Fibroblast of lung (primary cell): ENCODE data around the gene ZC3H13. TPM values are rescaled to one million over a fixed set of nuclear protein-coding genes. Genes with fewer than 3 reads are reported as not detected.

Experiments used
- DNase-seq, 2 donors: peaks; one replicate each; pipeline versions ENCODE4 v3.0.0 to v3.0.0-alpha.2; 2010; ENCODE audit warnings: low read depth in 2 of 2
- H2AFZ ChIP-seq: 2 replicates; pipeline ENCODE4 v1.5.1; 2012; ENCODE audit warnings: low read length, control low read depth, inconsistent platforms
- H3K27ac ChIP-seq: 2 replicates; pipeline ENCODE4 v1.5.1; 2011; ENCODE audit warnings: low read length, control low read depth; ENCODE audit not compliant: insufficient read depth
- H3K27me3 ChIP-seq: 2 replicates; pipeline ENCODE4 v1.5.1; 2011; ENCODE audit warnings: mild to moderate bottlenecking, low read length; ENCODE audit not compliant: control insufficient read depth, insufficient read depth
- H3K36me3 ChIP-seq: 2 replicates; pipeline ENCODE4 v1.5.1; 2011; ENCODE audit warnings: low read length; ENCODE audit not compliant: control insufficient read depth, insufficient read depth
- H3K4me1 ChIP-seq: 2 replicates; pipeline ENCODE4 v1.5.1; 2011; ENCODE audit warnings: low read length; ENCODE audit not compliant: control insufficient read depth, insufficient read depth; ENCODE audit errors: extremely low read depth
- H3K4me2 ChIP-seq: 2 replicates; pipeline ENCODE4 v1.5.1; 2011; ENCODE audit warnings: low read length, control low read depth; ENCODE audit not compliant: insufficient read depth; ENCODE audit errors: extremely low read depth
- H3K4me3 ChIP-seq, 4 experiments: fragments of 200-600 bp in 1 of 4; sonication (generic) in 1 of 4; replicated peaks in 1 of 4; 2 replicates each; pipeline ENCODE4 v1.5.1; 2011 to 2016; ENCODE audit warnings: low read length in 4 of 4, low read depth in 3 of 4, mild to moderate bottlenecking in 3 of 4, control low read depth in 2 of 4, inconsistent platforms in 1 of 4, mixed read lengths in 1 of 4; ENCODE audit not compliant: insufficient read depth in 1 of 4; ENCODE audit errors: control extremely low read depth in 1 of 4
- H3K79me2 ChIP-seq: 2 replicates; pipeline ENCODE4 v1.5.1; 2012; ENCODE audit warnings: mild to moderate bottlenecking, low read length, inconsistent platforms; ENCODE audit not compliant: control insufficient read depth, insufficient read depth
- H3K9ac ChIP-seq: 2 replicates; pipeline ENCODE4 v1.5.1; 2011; ENCODE audit warnings: mild to moderate bottlenecking, low read length, control low read depth; ENCODE audit not compliant: insufficient read depth
- H3K9me3 ChIP-seq: 2 replicates; pipeline ENCODE4 v1.5.1; 2012; ENCODE audit warnings: low read depth, low read length; ENCODE audit not compliant: control insufficient read depth, insufficient read depth
- H4K20me1 ChIP-seq: 2 replicates; pipeline ENCODE4 v1.5.1; 2011; ENCODE audit warnings: low read length; ENCODE audit not compliant: control insufficient read depth, insufficient read depth; ENCODE audit errors: extremely low read depth
- EZH2 ChIP-seq: IDR thresholded peaks from 2 replicates; pipeline ENCODE4 v1.5.1; 2012; ENCODE audit warnings: low read length, control low read depth, mild to moderate bottlenecking; ENCODE audit errors: missing control alignments
- polyA plus RNA-seq, 2 donors: library from polyadenylated mRNA; depleted of rRNA in 1 of 2; stranded (reverse) in 1 of 2; unstranded in 1 of 2; fragments of >200 nt; gene quantifications; 2 replicates each; pipeline ENCODE4 v1.2.1, GENCODE V29; 2011 to 2012; ENCODE audit warnings: missing spikeins in 1 of 2
- total RNA-seq: library from RNA; depleted of rRNA; stranded (reverse); fragments of >200 nt; gene quantifications from 2 replicates; pipeline ENCODE4 v1.2.1, GENCODE V29; 2014
- TF ChIP-seq, protein P1 (sequence below), 2 donors: IDR thresholded peaks in 1 of 2; conservative IDR thresholded peaks in 1 of 2; 1 replicate in 1 of 2; 2 replicates in 1 of 2; pipeline ENCODE4 v1.5.1; 2011 to 2012; ENCODE audit warnings: low read length in 2 of 2, control low read depth in 1 of 2, inconsistent platforms in 1 of 2, low read depth in 1 of 2, mild to moderate bottlenecking in 1 of 2

Gene ZC3H13
- total and polyA plus RNA-seq, 2 donors (not counting 1 experiment from before 2014, with no cell fraction given): 4.5 to 21.8 TPM

DNA sequence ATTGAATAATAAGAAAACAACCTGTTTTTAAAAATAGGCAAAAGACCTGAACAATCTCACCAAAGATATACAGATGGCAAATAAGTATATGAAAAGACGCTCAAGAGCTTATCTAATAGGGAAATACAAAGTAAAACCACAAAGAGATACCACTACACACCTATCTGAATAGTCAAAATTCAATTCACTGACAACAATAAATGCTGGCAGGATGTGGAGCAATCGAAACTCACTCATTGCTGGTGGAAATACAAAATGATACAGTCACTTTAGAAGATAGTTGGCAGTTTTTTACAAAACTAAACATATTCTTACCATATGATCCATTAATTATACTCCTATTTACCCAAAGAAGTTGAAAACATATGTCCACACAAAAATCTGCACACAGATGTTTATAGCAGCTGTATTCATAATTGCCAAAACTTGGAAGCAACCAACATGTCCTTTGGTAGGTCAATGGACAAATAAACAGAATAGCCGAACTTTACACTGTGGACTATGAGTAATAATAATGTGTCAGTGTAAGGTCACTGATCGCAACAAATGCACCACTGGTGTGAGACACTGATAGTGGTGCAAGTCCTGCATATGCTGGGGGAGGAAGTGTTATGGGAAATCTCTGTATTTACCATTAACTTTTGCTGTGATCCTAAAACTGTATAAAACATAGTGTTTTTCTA, 20.8 kb downstream of the ZC3H13 start:
- peak; percentile 5 to 91 for DNase-seq

DNA sequence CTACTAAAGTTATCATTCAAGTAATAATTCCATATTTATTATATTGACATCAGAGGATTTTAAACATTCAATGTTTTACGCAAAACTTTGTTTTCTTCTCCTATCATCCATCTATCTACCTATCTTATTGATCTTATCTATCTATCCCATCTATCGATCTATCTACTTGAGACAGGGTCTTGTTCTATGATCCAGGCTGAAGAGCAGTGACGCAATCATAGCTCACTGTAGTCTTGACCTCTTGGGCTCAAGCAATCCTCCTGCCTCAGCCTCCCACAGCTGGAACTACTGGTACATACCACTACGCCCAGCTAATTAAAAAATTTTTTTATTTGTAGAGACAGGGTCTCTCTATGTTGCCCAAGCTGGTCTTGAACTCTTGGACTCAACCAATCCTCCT, 27.4 kb downstream of the ZC3H13 start:
- no peaks in the 10 kb centered on the region for H3K27me3 ChIP-seq
- no peaks in the 10 kb centered on the region for H4K20me1 ChIP-seq
- H3K79me2 ChIP-seq: peaks cover 6% of the 10 kb centered on the region
- H3K4me3 ChIP-seq: no peak overlapping the region
- H3K4me1 ChIP-seq: no peaks in the 10 kb centered on the region
- TF ChIP-seq, protein P1, sequence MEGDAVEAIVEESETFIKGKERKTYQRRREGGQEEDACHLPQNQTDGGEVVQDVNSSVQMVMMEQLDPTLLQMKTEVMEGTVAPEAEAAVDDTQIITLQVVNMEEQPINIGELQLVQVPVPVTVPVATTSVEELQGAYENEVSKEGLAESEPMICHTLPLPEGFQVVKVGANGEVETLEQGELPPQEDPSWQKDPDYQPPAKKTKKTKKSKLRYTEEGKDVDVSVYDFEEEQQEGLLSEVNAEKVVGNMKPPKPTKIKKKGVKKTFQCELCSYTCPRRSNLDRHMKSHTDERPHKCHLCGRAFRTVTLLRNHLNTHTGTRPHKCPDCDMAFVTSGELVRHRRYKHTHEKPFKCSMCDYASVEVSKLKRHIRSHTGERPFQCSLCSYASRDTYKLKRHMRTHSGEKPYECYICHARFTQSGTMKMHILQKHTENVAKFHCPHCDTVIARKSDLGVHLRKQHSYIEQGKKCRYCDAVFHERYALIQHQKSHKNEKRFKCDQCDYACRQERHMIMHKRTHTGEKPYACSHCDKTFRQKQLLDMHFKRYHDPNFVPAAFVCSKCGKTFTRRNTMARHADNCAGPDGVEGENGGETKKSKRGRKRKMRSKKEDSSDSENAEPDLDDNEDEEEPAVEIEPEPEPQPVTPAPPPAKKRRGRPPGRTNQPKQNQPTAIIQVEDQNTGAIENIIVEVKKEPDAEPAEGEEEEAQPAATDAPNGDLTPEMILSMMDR (conservative IDR thresholded peaks at IDR 0.05 in 1 of 2, IDR thresholded peaks at IDR 0.05 in 1 of 2; ENCODE audit: low read depth in 1 of 2, low read length in 2 of 2): no peak
- no peak for TF ChIP-seq EZH2
- H3K9ac ChIP-seq: no peak overlapping the region
- no peak overlapping the region for H3K4me2 ChIP-seq
- no peaks in the 10 kb centered on the region for H3K36me3 ChIP-seq
- no peaks in the 10 kb centered on the region for H3K9me3 ChIP-seq
- DNase-seq: no peak
- no peak overlapping the region for H2AFZ ChIP-seq
- no peak overlapping the region for H3K27ac ChIP-seq

More for the DNA sequence above, 20.8 kb downstream of the ZC3H13 start:
- no peaks in the 10 kb centered on the region for H3K9me3 ChIP-seq
- H3K27me3 ChIP-seq: no peaks in the 10 kb centered on the region
- H3K4me2 ChIP-seq: no peak overlapping the region
- peaks cover 2% of the 10 kb centered on the region for H3K4me1 ChIP-seq
- no peaks in the 10 kb centered on the region for H3K36me3 ChIP-seq
- H3K79me2 ChIP-seq: peaks cover 9% of the 10 kb centered on the region
- peaks cover 1% of the 10 kb centered on the region for H4K20me1 ChIP-seq
- H2AFZ ChIP-seq: no peak overlapping the region
- H3K27ac ChIP-seq: no peak overlapping the region
- no peak overlapping the region for H3K9ac ChIP-seq
- TF ChIP-seq, protein P1 (conservative IDR thresholded peaks at IDR 0.05 in 1 of 2, IDR thresholded peaks at IDR 0.05 in 1 of 2; ENCODE audit: low read depth in 1 of 2, low read length in 2 of 2): no peak
- no peak for TF ChIP-seq EZH2
- H3K4me3 ChIP-seq: no peak overlapping the region

- H3K9me3 ChIP-seq: no peaks in the 10 kb centered on the region
- no peak overlapping the region for H3K4me3 ChIP-seq
- peak in 1 of 2 donors; percentile 38 for DNase-seq
- H2AFZ ChIP-seq: no peak overlapping the region
- no peaks in the 10 kb centered on the region for H3K79me2 ChIP-seq
- no peaks in the 10 kb centered on the region for H4K20me1 ChIP-seq
- H3K4me1 ChIP-seq: no peaks in the 10 kb centered on the region
- no peak overlapping the region for H3K4me2 ChIP-seq
- no peaks in the 10 kb centered on the region for H3K36me3 ChIP-seq
- H3K27me3 ChIP-seq: no peaks in the 10 kb centered on the region
- no peak overlapping the region for H3K9ac ChIP-seq
- H3K27ac ChIP-seq: no peak overlapping the region
- TF ChIP-seq, protein P1 (conservative IDR thresholded peaks at IDR 0.05 in 1 of 2, IDR thresholded peaks at IDR 0.05 in 1 of 2; ENCODE audit: low read depth in 1 of 2, low read length in 2 of 2): no peak
- TF ChIP-seq EZH2: no peak
Measured at GRCh38 chr13:46022481-46022880, 30.1 kb downstream of the ZC3H13 start.
